IMR-90 (cell line): ENCODE measurements around the gene WLS. TPM values are rescaled to one million over a fixed set of nuclear protein-coding genes. Genes with fewer than 3 reads are reported as not detected.

Experiments used
- ATAC-seq: fragments of 200-7000 bp; cut with Tn5 transposase; 2 replicates; pipeline ENCODE4 v1.9.1; 2020; ENCODE audit warnings: low read depth, mild to moderate bottlenecking, moderate library complexity
- BruUV-seq: library from RNA; stranded (reverse); fragments of 400-500 nt; replicated peaks from 2 replicates; lab custom pipeline; 2021; lab: Mats Ljungman, UMichigan
- CTCF ChIA-PET: fragments of 300-600 bp; formaldehyde crosslinking; extraction: SDS; loops from one replicate; lab custom pipeline; 2021; ENCODE audit warnings: antibody characterized with exemption; lab: Yijun Ruan, JAX
- POLR2A ChIA-PET: fragments of 300-600 bp; sonication (Branson Sonifier 250); formaldehyde crosslinking; loops from one replicate; lab custom pipeline; 2022; ENCODE audit warnings: antibody characterized with exemption; ENCODE audit not compliant: unreplicated experiment; lab: Charles Lee
- DNase-seq: peaks from one replicate; pipeline ENCODE4 v3.0.0; 2013
- H2AFZ ChIP-seq: replicated peaks from 2 replicates; pipeline ENCODE3; 2013; ENCODE audit warnings: low read length, mild to moderate bottlenecking; ENCODE audit not compliant: poor library complexity
- H2AK5ac ChIP-seq: 2 replicates; pipeline ENCODE4 v1.6.1; 2013; ENCODE audit warnings: low read depth, low read length, inconsistent platforms
- H2AK9ac ChIP-seq: replicated peaks from 2 replicates; pipeline ENCODE3; 2013; ENCODE audit warnings: mild to moderate bottlenecking, low read depth, low read length, moderate library complexity; ENCODE audit not compliant: poor library complexity
- H2BK120ac ChIP-seq: 2 replicates; pipeline ENCODE4 v1.6.1; 2013; ENCODE audit warnings: low read depth, low read length, inconsistent platforms
- H2BK15ac ChIP-seq: 3 replicates; pipeline ENCODE4 v1.6.1; 2013; ENCODE audit warnings: low read depth, low read length, inconsistent platforms
- H2BK20ac ChIP-seq: 2 replicates; pipeline ENCODE4 v1.6.1; 2013; ENCODE audit warnings: low read depth, mild to moderate bottlenecking, inconsistent platforms, low read length, moderate library complexity
- H2BK5ac ChIP-seq: 2 replicates; pipeline ENCODE4 v1.6.1; 2013; ENCODE audit warnings: mild to moderate bottlenecking, low read depth, low read length, inconsistent platforms; ENCODE audit not compliant: poor library complexity, severe bottlenecking
- H3K14ac ChIP-seq: replicated peaks from 2 replicates; pipeline ENCODE4 v1.6.1; 2013; ENCODE audit warnings: low read depth, low read length, inconsistent platforms
- H3K18ac ChIP-seq: 2 replicates; pipeline ENCODE4 v1.6.1; 2013; ENCODE audit warnings: low read depth, low read length, control low read depth
- H3K23ac ChIP-seq: 2 replicates; pipeline ENCODE4 v1.6.1; 2013; ENCODE audit warnings: low read depth, low read length, inconsistent platforms
- H3K27ac ChIP-seq: 2 replicates; pipeline ENCODE4 v1.5.1; 2013; ENCODE audit warnings: mild to moderate bottlenecking, control low read depth, low read length; ENCODE audit not compliant: insufficient read depth
- H3K27me3 ChIP-seq: 2 replicates; pipeline ENCODE4 v1.6.1; 2013; ENCODE audit warnings: low read length; ENCODE audit not compliant: control insufficient read depth, insufficient read depth
- H3K36me3 ChIP-seq: 2 replicates; pipeline ENCODE4 v1.6.1; 2013; ENCODE audit warnings: low read length, mixed read lengths; ENCODE audit not compliant: control insufficient read depth, insufficient read depth
- H3K4ac ChIP-seq: 2 replicates; pipeline ENCODE4 v1.6.1; 2013; ENCODE audit warnings: low read depth, low read length, inconsistent platforms
- H3K4me1 ChIP-seq: 2 replicates; pipeline ENCODE4 v1.6.1; 2013; ENCODE audit warnings: low read length, mixed read lengths; ENCODE audit not compliant: control insufficient read depth, insufficient read depth
- H3K4me2 ChIP-seq: 2 replicates; pipeline ENCODE4 v1.6.1; 2013; ENCODE audit warnings: low read depth, mild to moderate bottlenecking, control low read depth, low read length, moderate library complexity
- H3K4me3 ChIP-seq: 2 replicates; pipeline ENCODE4 v1.5.1; 2013; ENCODE audit warnings: low read depth, mild to moderate bottlenecking, control low read depth, low read length, moderate library complexity; ENCODE audit not compliant: insufficient read depth
- H3K56ac ChIP-seq: 2 replicates; pipeline ENCODE4 v1.6.1; 2013; ENCODE audit warnings: low read length, inconsistent platforms; ENCODE audit not compliant: insufficient read depth; ENCODE audit errors: extremely low read depth
- H3K79me1 ChIP-seq, 2 experiments: 2 replicates each; pipeline ENCODE4 v1.6.1; 2013; ENCODE audit warnings: low read length in 2 of 2, inconsistent platforms in 1 of 2, low read depth in 1 of 2
- H3K9ac ChIP-seq: 2 replicates; pipeline ENCODE4 v1.6.1; 2013; ENCODE audit warnings: low read depth, low read length, control low read depth
- H3K9me1 ChIP-seq: 2 replicates; pipeline ENCODE4 v1.6.1; 2013; ENCODE audit warnings: low read length, inconsistent platforms; ENCODE audit not compliant: insufficient read depth
- H3K9me3 ChIP-seq: 2 replicates; pipeline ENCODE4 v1.6.1; 2013; ENCODE audit warnings: low read length; ENCODE audit not compliant: control insufficient read depth, insufficient read depth
- H4K20me1 ChIP-seq: 2 replicates; pipeline ENCODE4 v1.6.1; 2013; ENCODE audit warnings: low read length, inconsistent platforms; ENCODE audit not compliant: insufficient read depth
- H4K5ac ChIP-seq: 2 replicates; pipeline ENCODE4 v1.6.1; 2013; ENCODE audit warnings: mild to moderate bottlenecking, low read depth, low read length, control low read depth
- H4K8ac ChIP-seq, 2 experiments: 2 replicates each; pipeline ENCODE4 v1.6.1; 2013; ENCODE audit warnings: low read depth in 2 of 2, low read length in 2 of 2, control low read depth in 1 of 2, inconsistent platforms in 1 of 2
- H4K91ac ChIP-seq: 2 replicates; pipeline ENCODE4 v1.6.1; 2013; ENCODE audit warnings: low read depth, low read length, inconsistent platforms; ENCODE audit not compliant: insufficient read depth
- BHLHE40 ChIP-seq: fragments of 150-350 bp; IDR thresholded peaks from 2 replicates; pipeline ENCODE4 v1.6.1; 2016; ENCODE audit warnings: mild to moderate bottlenecking, low read depth, low read length
- MAZ ChIP-seq: IDR thresholded peaks from 2 replicates; pipeline ENCODE4 v1.6.1; 2012; ENCODE audit warnings: low read depth, mild to moderate bottlenecking, low read length, improper control_type of control experiment, moderate library complexity, borderline replicate concordance
- MXI1 ChIP-seq: IDR thresholded peaks from 2 replicates; pipeline ENCODE4 v1.6.1; 2012; ENCODE audit warnings: low read depth, mild to moderate bottlenecking, low read length, moderate library complexity, borderline replicate concordance
- RFX5 ChIP-seq: IDR thresholded peaks from 2 replicates; pipeline ENCODE4 v1.8.0; 2012; ENCODE audit warnings: low read depth, mild to moderate bottlenecking, low read length, moderate library complexity
- WGBS, 2 experiments: methylation state at CpG; one replicate each; pipeline versions ENCODE4 v1.1.5 to v1.1.7; 2013; ENCODE audit warnings: missing lambda C conversion rate in 2 of 2; ENCODE audit not compliant: insufficient read length in 1 of 2; ENCODE audit errors: extremely low coverage in 2 of 2; 5-methylcytosine and 5-hydroxymethylcytosine counted together
- dilution Hi-C: fragments of 300-500 bp; cut with HindIII; formaldehyde crosslinking; loops from one replicate; pipeline ENCODE4 v1.14.3; 2018; ENCODE audit warnings: low sequenced_read_pairs; ENCODE audit not compliant: unreplicated experiment
- in situ Hi-C: fragments of 300-500 bp; cut with MboI; formaldehyde crosslinking; loops from 3 replicates; pipeline ENCODE4 v1.14.3; 2019; ENCODE audit warnings: low sequenced_read_pairs, inconsistent platforms, mixed read lengths
- intact Hi-C: fragments of 100-400 bp; cut with micrococcal nuclease; formaldehyde crosslinking; loops from 2 replicates; pipeline ENCODE4 v1.10.0; 2022
- polyA plus RNA-seq, 3 experiments: library from polyadenylated mRNA; depleted of rRNA; stranded (reverse); fragments of >200 nt; gene quantifications; 2 replicates each; pipeline ENCODE4 v1.2.3, GENCODE V29; 2012; ENCODE audit warnings: low replicate concordance in 1 of 3
- total RNA-seq: library from RNA; depleted of rRNA; stranded (reverse); fragments of >200 nt; gene quantifications from 2 replicates; pipeline ENCODE4 v1.2.3, GENCODE V29; 2012

Gene WLS
- total and polyA plus RNA-seq, 2 of the 4 experiments (the other 2 are of a cell fraction): 152 to 157 TPM

- TF ChIP-seq RFX5 (no peak), MAZ (no peak), BHLHE40 (no peak), MXI1 (no peak)
- H3K9ac ChIP-seq: no peak overlapping the region
- H3K18ac ChIP-seq: no peak overlapping the region
- intact Hi-C loops: no loop called here
- peaks cover 47 to 67% of the 10 kb centered on the region in 2 experiments for H3K79me1 ChIP-seq
- peaks cover 1% of the 10 kb centered on the region; the same call in 1 of the 2 replicates for H3K36me3 ChIP-seq
- no peak overlapping the region for H2BK120ac ChIP-seq
- ATAC-seq: no peak
- H3K4ac ChIP-seq: no peak overlapping the region
- H2BK5ac ChIP-seq: no peak overlapping the region
- H2BK15ac ChIP-seq: no peak overlapping the region
- H3K56ac ChIP-seq: no peak overlapping the region
- H2AFZ ChIP-seq: no peak overlapping the region
- H3K4me1 ChIP-seq: peaks cover 24% of the 10 kb centered on the region
- no peaks in the 10 kb centered on the region for H3K9me3 ChIP-seq
- H2BK20ac ChIP-seq: no peak overlapping the region
- H3K9me1 ChIP-seq: peaks cover 10% of the 10 kb centered on the region
- ChIA-PET POLR2A (no interaction called here), CTCF (no interaction called here)
- no peak overlapping the region for H3K4me2 ChIP-seq
- H3K14ac ChIP-seq: no peak overlapping the region
- H3K27me3 ChIP-seq: no peaks in the 10 kb centered on the region
- in situ Hi-C loops: no loop called here
- WGBS, 2 experiments: 100% methylated on average over 1 of the region's 3 CpGs; no CpG with 5 or more reads in 1 of the 2 experiments
- BruUV-seq: no TSS peak
- no peak overlapping the region for H2AK5ac ChIP-seq
- peaks cover 27% of the 10 kb centered on the region for H4K20me1 ChIP-seq
- H3K27ac ChIP-seq: no peak overlapping the region
- no peak overlapping the region for H3K4me3 ChIP-seq
- H4K8ac ChIP-seq: no peak overlapping the region
- dilution Hi-C loops: no loop called here
- H3K23ac ChIP-seq: no peak overlapping the region
- DNase-seq: no peak
- H2AK9ac ChIP-seq: no peak overlapping the region
- no peak overlapping the region for H4K5ac ChIP-seq
- H4K91ac ChIP-seq: no peak overlapping the region
Observed at GRCh38 chr1:68205794-68206358, 26.4 kb downstream of the WLS start.
